HG03575 (cell line): Measurements from ENCODE around the gene TMEM179.
"Not testable (repeated sequence)": the region's sequence is repeated elsewhere in the genome, so short reads cannot be mapped to it uniquely, and the experiment has no call there.

Source experiments
- ATAC-seq: cut with Tn5 transposase; IDR thresholded peaks from one replicate; pipeline ENCODE4 v1.9.1; 2021; ENCODE audit not compliant: unreplicated experiment, insufficient number of reproducible peaks, low FRiP score; ENCODE audit errors: extremely low read depth

TMEM179 gene

DNA sequence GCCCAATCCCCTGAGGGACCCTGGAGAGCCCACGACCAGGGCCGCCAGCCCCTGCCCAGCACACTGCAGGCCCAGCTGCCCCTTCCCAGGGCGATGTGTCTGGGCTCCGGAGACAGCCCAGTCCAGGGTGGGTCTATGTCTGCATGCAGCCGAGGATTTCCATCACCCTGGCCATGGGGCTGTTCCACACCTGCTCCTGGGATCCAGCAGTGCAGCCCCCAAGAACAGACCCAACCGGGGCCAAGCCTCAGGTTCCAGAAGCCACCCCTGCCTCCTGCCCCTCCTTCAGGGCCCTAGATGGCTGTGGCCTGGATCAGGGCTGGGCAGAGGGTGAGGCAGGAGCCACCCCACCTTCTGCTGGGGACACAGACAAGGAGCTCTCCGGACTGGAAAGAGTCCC lies 13.5 kb downstream of the TMEM179 start:
- no peak for ATAC-seq

GRCh38 chr14:104590240-104590965 lies 14.2 kb downstream of the TMEM179 start:
- no peak for ATAC-seq

DNA sequence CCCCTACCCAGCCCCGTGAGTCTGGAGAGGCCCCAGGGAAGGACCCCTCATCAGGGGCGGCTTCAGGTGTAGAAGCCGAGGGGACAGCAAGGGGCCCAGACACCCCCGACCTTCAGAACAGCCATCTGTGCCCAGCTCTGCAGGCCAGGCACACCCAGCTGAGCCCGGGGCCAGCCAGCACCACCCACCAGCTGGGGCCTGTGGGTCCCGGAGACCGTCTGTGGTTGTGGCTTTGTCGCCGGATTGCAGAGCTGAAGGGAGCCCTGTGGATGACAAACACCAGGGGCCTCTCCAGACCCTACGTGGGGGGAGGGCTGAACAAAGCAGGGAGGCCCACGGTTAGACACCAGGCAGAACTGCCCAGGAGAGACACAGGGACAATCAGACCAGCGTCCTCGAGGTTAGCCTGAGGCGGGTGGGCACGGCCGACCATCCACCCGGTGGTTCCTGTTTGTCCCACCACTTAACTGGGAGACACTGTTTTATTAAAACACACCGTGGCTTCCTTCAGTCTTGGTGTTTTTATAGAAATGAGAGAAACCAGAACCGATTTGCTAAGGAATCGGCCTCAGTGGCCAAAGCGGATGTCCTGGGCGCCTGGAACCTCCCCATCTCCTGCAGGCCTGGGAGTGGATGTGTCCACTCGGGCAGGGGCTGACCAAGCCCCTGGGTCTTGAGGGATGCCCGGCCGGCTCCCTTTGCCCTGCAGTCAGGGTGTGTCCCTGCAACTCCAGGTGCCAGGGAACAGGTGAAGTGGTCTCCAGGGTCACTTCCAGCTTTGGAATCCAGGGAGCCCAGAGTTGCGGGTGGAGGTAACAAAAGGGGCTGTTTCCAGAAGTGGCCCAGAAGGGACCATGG lies 15.0 kb downstream of the TMEM179 start:
- no peak for ATAC-seq

DNA sequence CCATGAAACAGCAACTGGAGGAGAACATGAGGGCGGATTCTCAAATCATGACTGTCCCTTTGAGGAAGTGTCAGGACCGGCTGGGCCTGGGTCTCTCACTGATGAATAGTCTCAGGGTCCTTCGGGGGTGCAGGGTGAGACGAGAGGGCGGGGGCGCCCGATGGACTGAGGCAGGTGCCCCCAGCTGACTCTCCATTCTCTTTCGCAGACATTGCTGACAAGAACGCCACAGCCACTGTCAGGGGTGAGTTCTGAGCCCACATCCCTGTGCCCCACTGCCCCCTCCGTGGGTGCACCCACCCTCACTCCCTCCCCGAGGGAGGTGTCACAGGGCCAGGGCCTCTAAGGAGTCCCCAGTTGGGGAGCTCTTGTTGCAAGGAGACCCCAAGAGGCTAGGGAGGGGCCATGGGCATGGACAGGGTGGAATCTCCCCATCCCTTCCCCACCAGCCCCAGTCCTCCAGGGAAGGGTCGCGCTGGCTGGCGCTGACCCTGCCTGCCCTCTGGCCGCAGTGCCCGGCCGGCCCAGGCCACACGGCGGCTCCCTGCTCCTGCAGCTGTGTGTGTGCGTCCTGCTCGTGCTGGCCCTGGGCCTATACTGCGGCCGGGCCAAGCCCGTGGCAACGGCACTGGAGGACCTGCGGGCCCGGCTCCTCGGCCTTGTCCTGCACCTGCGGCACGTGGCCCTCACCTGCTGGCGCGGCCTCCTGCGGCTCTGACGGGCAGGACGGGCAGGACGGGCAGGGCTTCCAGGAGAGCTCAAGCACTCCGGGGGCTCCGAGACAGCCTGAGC lies 16.3 kb downstream of the TMEM179 start:
- no peak for ATAC-seq

DNA sequence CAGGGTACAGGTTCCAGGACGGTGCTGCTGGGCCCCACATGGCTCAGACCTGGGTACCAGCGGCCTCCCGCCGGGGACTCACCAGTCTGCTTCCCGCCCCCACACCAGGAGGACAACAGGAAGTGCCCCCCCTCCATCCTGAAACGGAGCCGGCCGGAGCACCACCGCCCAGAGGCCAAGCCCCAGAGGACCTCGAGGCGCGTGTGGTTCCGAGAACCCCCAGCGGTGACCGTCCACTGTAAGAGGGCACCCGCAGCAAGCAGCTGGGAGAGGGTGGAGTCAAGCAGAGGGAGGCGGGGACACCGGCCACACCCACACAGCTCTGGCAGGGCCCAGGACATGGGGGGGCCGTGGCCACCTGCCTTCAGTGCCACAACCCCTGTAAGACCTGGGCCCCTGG lies 16.9 kb downstream of the TMEM179 start:
- ATAC-seq, result no peak

GRCh38 chr14:104586832-104587620 lies 17.5 kb downstream of the TMEM179 start:
- no peak for ATAC-seq

DNA sequence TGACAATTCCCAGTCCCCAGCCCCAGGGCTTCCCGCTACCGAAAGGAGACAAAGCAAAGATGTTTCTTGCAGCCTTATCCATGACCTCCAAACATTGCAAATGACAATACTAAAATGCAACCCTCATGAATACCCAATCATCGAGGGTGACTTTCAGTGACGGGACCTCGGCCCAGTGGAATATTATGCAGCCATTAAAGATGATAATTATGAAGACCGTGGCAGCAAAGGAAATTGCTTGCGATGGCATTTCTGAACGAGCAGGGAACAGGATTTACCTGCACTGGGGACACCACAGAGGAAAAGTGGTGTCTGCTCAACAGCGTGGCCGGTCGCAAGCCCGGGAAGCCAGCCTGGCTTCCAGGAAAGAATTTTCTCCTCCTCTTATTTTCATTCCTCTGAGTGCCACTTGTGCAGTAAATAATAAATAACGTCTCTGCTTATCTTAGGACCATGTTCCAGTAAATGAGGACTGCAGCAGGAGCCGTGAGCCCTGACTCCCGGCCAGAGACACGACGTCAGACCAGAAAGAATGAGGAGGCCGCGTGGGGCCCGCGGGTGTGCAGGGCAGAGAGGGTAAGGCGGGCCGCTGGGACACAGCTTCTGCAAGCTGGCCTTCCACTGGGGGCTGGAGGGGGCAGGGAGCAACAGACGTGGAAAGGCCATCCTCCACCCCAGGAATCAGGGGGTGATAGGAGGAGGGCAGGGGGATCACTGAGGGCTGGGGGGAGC lies 18.4 kb downstream of the TMEM179 start:
- ATAC-seq, result no peak

- no peak for ATAC-seq
Observed at GRCh38 chr14:104584557-104584956, 20.0 kb downstream of the TMEM179 start.

GRCh38 chr14:104583424-104584306 lies 20.9 kb downstream of the TMEM179 start:
- ATAC-seq, result no peak

GRCh38 chr14:104582662-104583061 lies 21.9 kb downstream of the TMEM179 start:
- no peak for ATAC-seq

DNA sequence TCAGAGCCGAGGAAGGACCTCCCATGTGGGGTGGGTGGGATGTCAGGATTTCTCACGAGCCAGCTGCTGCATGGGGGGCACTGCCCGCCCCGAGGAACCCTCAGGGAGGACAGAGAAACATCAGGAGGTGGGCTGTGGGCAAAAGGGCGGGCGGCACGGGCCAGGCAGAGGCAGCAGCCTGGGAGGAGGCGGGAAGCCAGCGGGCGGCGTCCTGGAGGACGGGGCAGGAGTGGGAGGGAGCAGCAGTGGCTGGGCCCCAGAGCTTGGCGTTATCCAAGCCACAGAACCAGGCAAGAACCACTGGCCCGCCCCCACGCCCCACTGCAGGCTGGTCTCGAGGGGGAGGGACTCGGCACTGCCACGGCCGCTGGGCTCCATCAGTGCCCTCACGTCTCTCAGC lies 22.6 kb downstream of the TMEM179 start:
- no peak for ATAC-seq

DNA sequence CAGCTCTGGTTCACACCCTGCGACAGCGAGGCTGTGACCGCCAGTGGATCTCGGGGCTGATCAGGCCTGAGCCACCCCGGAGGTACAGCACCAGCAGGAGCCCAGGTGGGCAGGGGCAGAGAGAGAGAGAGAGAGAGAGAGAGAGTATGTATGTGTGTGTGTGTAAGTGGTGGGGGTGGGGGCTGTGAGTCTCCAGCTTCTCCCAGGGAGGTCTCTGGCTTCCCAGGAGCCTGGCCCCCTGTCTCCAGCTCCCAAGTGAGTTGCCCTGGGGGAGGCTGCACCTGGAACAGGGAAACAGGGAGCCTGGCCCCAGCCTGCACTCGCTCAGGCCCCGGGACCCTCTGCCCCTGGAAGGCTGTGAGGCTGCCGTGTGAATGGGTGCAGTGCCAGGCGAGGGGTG lies 23.1 kb downstream of the TMEM179 start:
- ATAC-seq, result no peak

DNA sequence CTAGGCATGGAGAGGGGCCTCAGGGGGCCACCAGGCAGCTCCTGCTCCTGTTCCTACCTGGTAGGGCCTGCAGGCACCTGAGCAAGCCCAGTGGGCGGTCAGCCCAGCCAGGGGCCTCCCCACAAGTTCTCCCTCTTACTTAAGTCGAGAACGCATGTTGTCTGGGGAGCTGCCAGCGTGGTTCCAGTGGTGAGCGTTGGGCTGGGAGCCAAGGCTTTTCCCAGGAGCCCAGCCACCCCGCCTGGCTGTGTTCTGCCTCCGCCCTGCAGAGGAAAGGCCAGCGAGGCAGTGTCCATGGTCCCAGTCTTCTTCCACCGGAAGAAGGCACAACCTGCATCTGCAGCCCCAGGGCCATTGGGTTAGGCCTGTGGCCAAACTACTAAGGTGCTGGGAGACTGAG lies 23.6 kb downstream of the TMEM179 start:
- ATAC-seq, result no peak

- not testable (repeated sequence) for ATAC-seq
Observed at GRCh38 chr14:104579939-104580338, 24.6 kb downstream of the TMEM179 start.

GRCh38 chr14:104579507-104579906 lies 25.1 kb downstream of the TMEM179 start, which contains the start of gene C14orf180:
Gene C14orf180 (plus strand): TSS chr14:104579764. CDS start chr14:104586431, 6,667 bp downstream.
- ATAC-seq, result no peak

- ATAC-seq, result no peak
Observed at GRCh38 chr14:104578321-104578720, 26.3 kb downstream of the TMEM179 start.

GRCh38 chr14:104577847-104578301 lies 26.7 kb downstream of the TMEM179 start:
- no peak for ATAC-seq
